Breast epithelium (tissue), 3 donors: ENCODE measurements around the gene TPD52L2.

Experiments
- CTCF ChIP-seq, 3 donors: fragments of 450-650 bp; IDR thresholded peaks; one replicate each; pipeline ENCODE4 v1.5.1; 2016 to 2017; ENCODE audit warnings: antibody characterized with exemption in 3 of 3, mild to moderate bottlenecking in 3 of 3, moderate library complexity in 3 of 3
- POLR2A ChIP-seq: fragments of 450-650 bp; IDR thresholded peaks from one replicate; pipeline ENCODE4 v1.6.1; 2016; ENCODE audit warnings: antibody characterized with exemption, mild to moderate bottlenecking, moderate library complexity
- POLR2AphosphoS5 ChIP-seq, 3 donors: sonication (generic); formaldehyde crosslinking; IDR thresholded peaks; one replicate each; pipeline ENCODE4 v1.6.1; 2017; ENCODE audit warnings: antibody characterized with exemption in 3 of 3

- TF ChIP-seq POLR2A: no peak
- TF ChIP-seq CTCF (IDR thresholded peaks at IDR 0.05): no peak
- TF ChIP-seq POLR2AphosphoS5 (IDR thresholded peaks at IDR 0.05): no peak
Measured at GRCh38 chr20:63829945-63830835, 34.9 kb upstream of the TPD52L2 start.
